LNCAP (cell line): ENCODE results near the gene FMO3.

Experiments
- TF ChIP-seq, protein P1 (sequence below): fragments of 450-650 bp; IDR thresholded peaks from 2 replicates; pipeline ENCODE4 v1.5.1; 2017; ENCODE audit warnings: mild to moderate bottlenecking

FMO3 gene

DNA sequence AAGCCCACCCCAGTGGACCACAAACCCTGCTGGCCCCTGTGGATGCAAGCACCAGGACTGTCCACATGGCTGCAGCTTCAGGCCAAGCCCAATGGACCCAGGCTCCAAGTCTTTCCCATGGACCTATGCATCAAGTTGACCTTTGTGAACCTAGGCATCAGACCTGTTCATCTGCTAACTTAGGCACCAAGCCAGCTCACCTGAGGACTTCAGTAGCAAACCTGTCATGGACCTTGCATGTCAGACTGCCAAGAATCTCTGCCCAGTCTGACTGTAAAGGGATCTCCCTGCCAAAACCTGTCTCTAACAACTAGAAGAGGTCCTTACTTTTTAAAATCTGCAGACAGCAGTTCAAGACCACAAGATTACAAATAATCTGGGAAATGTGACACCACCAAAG, 37.8 kb downstream of the FMO3 start:
- TF ChIP-seq, protein P1, sequence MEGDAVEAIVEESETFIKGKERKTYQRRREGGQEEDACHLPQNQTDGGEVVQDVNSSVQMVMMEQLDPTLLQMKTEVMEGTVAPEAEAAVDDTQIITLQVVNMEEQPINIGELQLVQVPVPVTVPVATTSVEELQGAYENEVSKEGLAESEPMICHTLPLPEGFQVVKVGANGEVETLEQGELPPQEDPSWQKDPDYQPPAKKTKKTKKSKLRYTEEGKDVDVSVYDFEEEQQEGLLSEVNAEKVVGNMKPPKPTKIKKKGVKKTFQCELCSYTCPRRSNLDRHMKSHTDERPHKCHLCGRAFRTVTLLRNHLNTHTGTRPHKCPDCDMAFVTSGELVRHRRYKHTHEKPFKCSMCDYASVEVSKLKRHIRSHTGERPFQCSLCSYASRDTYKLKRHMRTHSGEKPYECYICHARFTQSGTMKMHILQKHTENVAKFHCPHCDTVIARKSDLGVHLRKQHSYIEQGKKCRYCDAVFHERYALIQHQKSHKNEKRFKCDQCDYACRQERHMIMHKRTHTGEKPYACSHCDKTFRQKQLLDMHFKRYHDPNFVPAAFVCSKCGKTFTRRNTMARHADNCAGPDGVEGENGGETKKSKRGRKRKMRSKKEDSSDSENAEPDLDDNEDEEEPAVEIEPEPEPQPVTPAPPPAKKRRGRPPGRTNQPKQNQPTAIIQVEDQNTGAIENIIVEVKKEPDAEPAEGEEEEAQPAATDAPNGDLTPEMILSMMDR = no peak

DNA sequence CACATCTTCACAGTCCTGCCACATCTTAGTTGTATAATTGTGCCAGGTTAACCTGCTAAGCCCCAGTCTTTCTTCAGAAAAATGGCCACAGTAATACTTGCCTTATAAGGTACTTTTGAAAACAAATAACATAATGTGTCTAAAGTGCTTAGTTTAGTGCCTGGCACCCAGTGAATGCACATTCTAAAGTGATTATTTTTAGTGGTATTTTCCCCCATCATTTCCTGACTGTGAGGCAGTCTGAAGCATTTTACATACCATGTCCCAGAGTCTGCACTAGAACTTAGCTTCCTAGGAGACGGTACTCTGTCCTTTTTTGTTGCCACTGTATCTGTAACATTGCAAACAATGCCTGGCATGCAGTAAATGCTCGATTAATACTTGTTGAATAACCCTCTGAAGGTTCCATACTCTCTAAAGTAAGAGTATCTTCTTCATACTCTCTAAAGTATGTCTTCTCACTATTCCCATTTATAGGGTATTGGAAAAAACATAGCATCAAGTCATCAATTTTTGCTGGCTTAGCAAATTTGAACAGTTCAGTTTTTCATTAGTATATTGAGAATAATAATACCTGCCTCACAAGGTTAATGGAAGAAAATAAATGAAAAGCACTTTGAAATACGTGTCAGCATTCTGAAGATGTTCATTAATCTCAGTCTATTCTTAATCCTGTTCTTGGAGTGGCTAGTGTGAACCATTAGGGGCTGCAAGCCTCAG, 43.7 kb downstream of the FMO3 start:
- TF ChIP-seq, protein P1 = no peak

DNA sequence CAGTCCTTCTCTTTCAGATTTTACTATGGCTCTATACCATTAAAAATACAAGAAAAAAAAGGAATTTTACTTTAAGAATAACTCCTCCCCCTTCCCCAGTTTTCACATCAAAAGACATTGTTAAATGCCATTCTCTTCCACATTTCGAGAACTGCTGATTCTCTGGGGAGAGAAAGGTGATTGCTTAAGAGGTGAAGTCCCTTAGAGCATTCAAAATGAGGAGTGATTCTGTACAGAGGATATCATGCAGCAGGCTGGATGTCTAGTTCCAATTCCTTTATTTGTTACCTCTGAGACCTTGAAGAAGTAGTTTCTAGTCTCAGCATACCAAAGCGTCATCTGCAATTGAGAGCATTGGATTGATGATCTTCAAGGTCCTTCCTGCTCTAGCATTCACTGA, 46.9 kb downstream of the FMO3 start:
- TF ChIP-seq, protein P1 = no peak

DNA sequence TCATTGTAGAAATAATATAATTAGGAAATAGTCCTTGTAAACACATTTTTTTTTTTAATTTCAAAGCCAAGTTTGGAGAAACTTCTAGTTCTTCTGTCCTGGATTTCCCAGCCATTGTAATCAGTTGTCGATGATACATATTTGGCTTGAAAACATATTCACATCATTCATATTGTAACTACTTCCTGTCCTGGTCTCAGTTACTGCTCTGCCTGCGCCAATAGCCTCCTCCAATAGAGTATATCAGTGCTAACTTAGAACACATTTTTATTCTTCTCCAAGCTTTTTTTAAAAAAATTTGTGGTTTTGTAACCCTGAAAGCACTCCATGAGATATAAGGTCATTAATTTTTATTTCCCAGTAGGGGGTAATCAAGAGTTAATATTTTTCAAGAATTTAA, 48.3 kb downstream of the FMO3 start:
- TF ChIP-seq, protein P1 = no peak

DNA sequence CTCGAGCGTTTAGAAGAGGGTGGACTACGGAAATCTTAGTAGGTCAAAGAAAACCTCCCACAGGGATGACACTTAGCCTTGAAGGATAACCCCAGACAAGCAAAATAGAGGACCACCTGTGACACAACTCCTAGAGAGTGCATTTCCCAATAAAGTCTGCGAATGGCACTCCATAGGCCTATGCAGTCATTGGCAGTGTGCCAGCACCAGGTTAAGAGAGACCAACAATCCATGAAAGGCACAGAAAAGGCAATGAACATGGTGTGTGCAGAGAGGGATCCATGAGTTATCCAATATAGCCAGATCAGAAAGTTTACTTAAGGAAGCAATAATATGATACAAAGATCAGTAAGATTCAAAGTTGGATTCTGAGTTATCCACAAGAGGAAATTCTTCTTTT, 49.2 kb downstream of the FMO3 start:
- TF ChIP-seq, protein P1 = no peak

DNA sequence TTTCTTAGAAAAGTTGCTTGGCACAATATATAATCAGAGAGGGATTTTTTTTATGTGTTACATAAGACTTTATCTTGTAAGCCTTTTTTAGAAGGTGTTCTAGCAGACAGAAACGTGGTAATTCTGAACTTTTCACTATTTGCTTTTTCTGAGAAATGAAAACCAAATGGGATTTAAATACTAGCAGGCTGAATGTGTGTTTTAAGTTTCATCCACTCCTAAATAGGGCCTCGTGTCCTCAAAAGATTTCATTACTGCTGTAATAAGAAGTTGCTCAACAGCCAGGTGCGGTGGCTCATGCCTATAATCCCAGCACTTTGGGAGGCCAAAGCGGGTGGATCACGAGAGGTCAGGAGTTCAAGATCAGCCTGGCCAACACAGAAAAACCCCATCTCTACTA, 49.7 kb downstream of the FMO3 start:
- TF ChIP-seq, protein P1 = no peak

DNA sequence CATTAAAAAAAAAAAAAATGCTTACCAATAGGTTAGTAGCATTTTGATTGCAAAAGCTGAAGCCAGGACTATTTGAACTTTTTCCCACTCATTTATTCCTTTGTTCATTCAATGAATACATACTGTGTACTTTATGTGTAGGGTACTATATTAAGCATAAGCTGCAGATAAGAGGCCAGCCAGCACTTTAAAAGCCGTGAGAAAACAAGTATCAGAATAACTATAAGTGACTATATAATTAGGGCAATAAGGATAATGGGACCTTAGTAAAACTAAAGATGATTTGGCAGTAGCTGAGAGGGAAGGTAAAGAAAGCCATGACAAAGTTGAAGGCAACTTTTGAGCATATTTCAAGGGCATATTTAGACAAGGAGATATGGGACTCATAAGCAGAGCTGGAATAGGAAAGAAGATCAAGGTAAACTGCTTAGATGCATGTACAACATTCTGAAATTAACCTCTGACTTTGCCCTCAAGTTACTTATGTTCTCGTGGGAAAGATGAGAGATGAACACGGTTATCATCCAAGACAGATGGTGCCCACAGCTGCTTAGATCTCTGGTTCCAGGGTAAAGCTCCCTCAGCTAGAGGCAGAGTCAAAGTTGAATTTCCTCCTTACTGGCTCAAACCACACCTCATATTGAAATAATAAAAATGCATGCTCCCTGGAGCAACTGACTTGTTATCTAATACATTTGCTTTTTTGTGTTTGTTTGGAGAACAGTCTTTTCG, 50.4 kb downstream of the FMO3 start:
- TF ChIP-seq, protein P1 = no peak
